OCI-LY3 (cell line): ENCODE data around the gene PSMD14.

Source experiments
- H2AFZ ChIP-seq: fragments of 200-600, 300-600 bp; shearing (Covaris generic); 2 replicates; pipeline ENCODE4 v1.6.0; 2014; ENCODE audit warnings: antibody characterized with exemption, low read depth, low read length
- H3K27ac ChIP-seq: fragments of 200-600, 300-600 bp; sonication (generic); 2 replicates; pipeline ENCODE4 v1.5.1; 2014; ENCODE audit warnings: mild to moderate bottlenecking, low read length, moderate library complexity, mixed read lengths
- H3K27me3 ChIP-seq: fragments of 200-600, 300-600 bp; sonication (generic); 2 replicates; pipeline ENCODE4 v1.6.1; 2014; ENCODE audit warnings: low read depth, low read length, mixed read lengths
- H3K36me3 ChIP-seq: fragments of 200-600, 300-600 bp; sonication (generic); replicated peaks from 2 replicates; pipeline ENCODE3; 2014; ENCODE audit warnings: low read depth, low read length, mixed read lengths
- H3K4me1 ChIP-seq: fragments of 300-600, 200-600 bp; sonication (generic); 2 replicates; pipeline ENCODE4 v1.6.1; 2014; ENCODE audit warnings: low read length, mixed read lengths
- H3K4me2 ChIP-seq: fragments of 200-600, 300-600 bp; sonication (generic); 2 replicates; pipeline ENCODE4 v1.6.1; 2014; ENCODE audit warnings: low read length, mixed read lengths
- H3K4me3 ChIP-seq: fragments of 300-600, 200-600 bp; sonication (generic); 2 replicates; pipeline ENCODE4 v1.5.1; 2014; ENCODE audit warnings: antibody characterized with exemption, mild to moderate bottlenecking, low read length, moderate library complexity
- H3K79me2 ChIP-seq: fragments of 300-600, 200-600 bp; shearing (Covaris generic); 2 replicates; pipeline ENCODE4 v1.6.1; 2014; ENCODE audit warnings: mild to moderate bottlenecking, low read length, mixed read lengths
- H3K9ac ChIP-seq: fragments of 300-600, 200-600 bp; shearing (Covaris generic); 2 replicates; pipeline ENCODE4 v1.6.0; 2014; ENCODE audit warnings: mild to moderate bottlenecking, low read length, moderate library complexity
- H3K9me3 ChIP-seq: fragments of 200-600, 300-600 bp; shearing (Covaris generic); 2 replicates; pipeline ENCODE4 v1.6.1; 2014; ENCODE audit warnings: low read length, mixed read lengths; ENCODE audit not compliant: insufficient read depth
- H4K20me1 ChIP-seq: fragments of 200-600, 300-600 bp; sonication (generic); 2 replicates; pipeline ENCODE4 v1.6.1; 2016; ENCODE audit warnings: low read length, mixed read lengths; ENCODE audit not compliant: insufficient read depth
- EZH2phosphoT487 ChIP-seq: fragments of 200-600 bp; shearing (Covaris generic); IDR thresholded peaks from 2 replicates; pipeline ENCODE4 v1.6.1; 2018; ENCODE audit warnings: antibody characterized with exemption, mixed run types, low read depth
- TF ChIP-seq, protein P1 (sequence below): fragments of 200-600, 300-600 bp; sonication (generic); IDR thresholded peaks from 2 replicates; pipeline ENCODE4 v1.5.1; 2014; ENCODE audit warnings: antibody characterized with exemption, low read length, low read depth

The PSMD14 gene

DNA sequence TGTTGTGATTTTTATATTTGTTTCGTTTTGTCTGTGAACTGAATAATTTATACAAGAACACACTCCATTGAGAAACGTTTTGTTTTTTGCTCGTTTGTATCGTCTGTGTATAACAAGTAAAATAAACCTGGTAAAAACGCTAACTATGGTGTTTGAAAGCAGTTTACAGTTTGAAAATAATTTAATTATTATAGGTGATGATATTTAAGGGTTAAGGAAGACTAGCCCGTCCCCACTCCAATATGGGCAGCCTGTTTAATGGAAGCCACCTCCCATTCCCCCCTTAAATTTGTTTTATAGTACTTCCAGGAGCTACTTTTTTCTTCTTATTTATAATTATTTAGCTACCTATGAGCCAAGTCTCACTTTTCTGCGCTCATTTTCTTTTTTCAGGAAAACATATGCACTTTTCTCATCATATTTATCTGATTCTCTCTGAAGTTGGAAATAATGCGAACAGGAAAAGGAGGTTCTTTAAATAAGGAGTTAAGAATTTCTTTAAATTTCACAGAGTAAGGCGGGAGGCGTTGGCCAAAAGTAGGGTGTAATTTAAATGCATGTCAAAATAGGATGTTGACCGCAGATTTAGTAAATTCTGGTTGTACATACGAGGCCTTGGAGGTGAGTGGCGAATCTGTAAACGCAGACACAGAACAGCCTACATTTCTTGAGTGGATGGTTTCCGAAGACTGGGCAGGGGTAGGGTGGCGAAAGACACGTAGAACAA, 117.7 kb downstream of the PSMD14 start:
- Histone ChIP-seq H3K4me2 (no peak overlapping the region), H3K27me3 (no peaks in the 10 kb centered on the region), H2AFZ (no peak overlapping the region), H3K79me2 (no peaks in the 10 kb centered on the region), H3K9ac (no peak overlapping the region), H3K4me1 (no peaks in the 10 kb centered on the region), H3K27ac (no peak overlapping the region), H3K9me3 (no peaks in the 10 kb centered on the region), H3K4me3 (no peak overlapping the region), H3K36me3 (no peaks in the 10 kb centered on the region), H4K20me1 (no peaks in the 10 kb centered on the region)
- TF ChIP-seq EZH2phosphoT487 = no peak
- TF ChIP-seq, protein P1, sequence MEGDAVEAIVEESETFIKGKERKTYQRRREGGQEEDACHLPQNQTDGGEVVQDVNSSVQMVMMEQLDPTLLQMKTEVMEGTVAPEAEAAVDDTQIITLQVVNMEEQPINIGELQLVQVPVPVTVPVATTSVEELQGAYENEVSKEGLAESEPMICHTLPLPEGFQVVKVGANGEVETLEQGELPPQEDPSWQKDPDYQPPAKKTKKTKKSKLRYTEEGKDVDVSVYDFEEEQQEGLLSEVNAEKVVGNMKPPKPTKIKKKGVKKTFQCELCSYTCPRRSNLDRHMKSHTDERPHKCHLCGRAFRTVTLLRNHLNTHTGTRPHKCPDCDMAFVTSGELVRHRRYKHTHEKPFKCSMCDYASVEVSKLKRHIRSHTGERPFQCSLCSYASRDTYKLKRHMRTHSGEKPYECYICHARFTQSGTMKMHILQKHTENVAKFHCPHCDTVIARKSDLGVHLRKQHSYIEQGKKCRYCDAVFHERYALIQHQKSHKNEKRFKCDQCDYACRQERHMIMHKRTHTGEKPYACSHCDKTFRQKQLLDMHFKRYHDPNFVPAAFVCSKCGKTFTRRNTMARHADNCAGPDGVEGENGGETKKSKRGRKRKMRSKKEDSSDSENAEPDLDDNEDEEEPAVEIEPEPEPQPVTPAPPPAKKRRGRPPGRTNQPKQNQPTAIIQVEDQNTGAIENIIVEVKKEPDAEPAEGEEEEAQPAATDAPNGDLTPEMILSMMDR = no peak

GRCh38 chr2:161426455-161426921, 118.3 kb downstream of the PSMD14 start:
- Histone ChIP-seq H3K27me3 (no peaks in the 10 kb centered on the region), H3K4me2 (no peak overlapping the region)

DNA sequence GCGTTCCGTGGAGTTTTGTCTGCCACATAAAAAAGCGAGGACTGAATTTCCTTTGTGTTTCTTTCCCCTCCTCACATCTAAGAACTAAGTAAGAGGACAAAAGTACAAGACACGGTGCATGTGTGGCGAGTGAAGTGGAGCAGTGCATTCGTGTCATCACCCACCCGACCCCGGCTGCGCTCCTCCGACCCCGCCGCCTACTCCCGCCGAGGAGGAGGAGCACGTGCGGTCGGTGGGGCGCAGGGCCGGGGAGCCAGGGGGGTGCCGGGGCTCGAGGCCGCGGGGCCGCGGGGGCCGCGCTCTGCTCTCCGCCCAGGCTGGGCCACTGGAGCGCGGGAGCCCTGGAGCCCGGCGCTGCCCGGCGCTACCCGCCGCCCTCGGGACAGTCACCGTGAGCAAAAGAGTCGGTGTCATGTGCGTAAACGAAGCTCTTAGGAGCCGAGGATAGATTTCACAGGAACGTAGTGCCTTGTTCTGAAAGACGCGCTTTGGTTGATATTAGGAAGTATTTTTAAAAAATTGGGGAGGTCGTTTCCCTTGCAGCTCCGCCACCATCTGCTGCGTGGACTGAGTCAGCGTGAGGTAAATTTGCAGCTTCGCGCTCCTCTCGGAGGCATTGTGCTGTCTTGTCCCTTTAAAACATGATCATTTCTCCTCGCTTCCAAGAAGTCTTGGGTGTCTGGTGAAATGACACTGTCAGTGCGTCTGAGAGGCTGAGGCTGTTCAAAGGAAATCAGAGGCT, 118.9 kb downstream of the PSMD14 start:
- Histone ChIP-seq H3K27ac (no peak overlapping the region), H3K9ac (no peak overlapping the region), H3K36me3 (no peaks in the 10 kb centered on the region), H3K79me2 (no peaks in the 10 kb centered on the region), H3K27me3 (no peaks in the 10 kb centered on the region), H3K4me2 (no peak overlapping the region), H3K9me3 (no peaks in the 10 kb centered on the region), H2AFZ (no peak overlapping the region), H3K4me1 (no peaks in the 10 kb centered on the region), H3K4me3 (no peak overlapping the region), H4K20me1 (no peaks in the 10 kb centered on the region)
- TF ChIP-seq, protein P1 = no peak
- no peak for TF ChIP-seq EZH2phosphoT487

More at GRCh38 chr2:161426455-161426921, 118.3 kb downstream of the PSMD14 start:
- Histone ChIP-seq H3K9ac (no peak overlapping the region), H3K4me3 (no peak overlapping the region), H3K79me2 (no peaks in the 10 kb centered on the region), H3K4me1 (no peaks in the 10 kb centered on the region), H3K9me3 (no peaks in the 10 kb centered on the region), H4K20me1 (no peaks in the 10 kb centered on the region), H3K36me3 (no peaks in the 10 kb centered on the region), H3K27ac (no peak overlapping the region), H2AFZ (no peak overlapping the region)
- TF ChIP-seq, protein P1 = no peak
- no peak for TF ChIP-seq EZH2phosphoT487
